HEK293 (cell line): ENCODE data around the gene AGAP3.

Source experiments
- CTCF ChIA-PET: fragments of 350-600 bp; formaldehyde crosslinking; extraction: SDS; loops from one replicate; lab custom pipeline; 2021; ENCODE audit warnings: antibody characterized with exemption; lab: Yijun Ruan, JAX
- POLR2A ChIA-PET: fragments of 300-600 bp; formaldehyde crosslinking; extraction: SDS; loops from one replicate; lab custom pipeline; 2020; ENCODE audit warnings: antibody characterized with exemption, inconsistent platforms; lab: Yijun Ruan, JAX
- H3K27ac ChIP-seq: fragments of 200-500 bp; sonication (Bioruptor generic); 2 replicates; pipeline ENCODE4 v1.5.1; 2014; ENCODE audit warnings: low read depth, low read length, control low read depth, inconsistent platforms; ENCODE audit errors: extremely low read depth
- H3K36me3 ChIP-seq, 2 experiments: fragments of 200-500 bp in 1 of 2; sonication (Bioruptor generic) in 1 of 2; 1 replicate in 1 of 2; 2 replicates in 1 of 2; pipeline ENCODE4 v1.5.1; 2014 to 2017; ENCODE audit warnings: inconsistent platforms in 2 of 2, low read length in 2 of 2; ENCODE audit not compliant: control insufficient read depth in 2 of 2, insufficient read depth in 1 of 2
- H3K4me1 ChIP-seq: fragments of 200-500 bp; sonication (Bioruptor generic); 2 replicates; pipeline ENCODE4 v1.5.1; 2014; ENCODE audit warnings: mild to moderate bottlenecking, low read length, inconsistent platforms; ENCODE audit not compliant: control insufficient read depth, insufficient read depth
- H3K4me3 ChIP-seq: 2 replicates; pipeline ENCODE4 v1.5.1; 2011; ENCODE audit warnings: low read depth, mild to moderate bottlenecking, control low read depth, low read length, moderate library complexity
- H3K9me3 ChIP-seq: fragments of 200-500 bp; sonication (Bioruptor generic); 2 replicates; pipeline ENCODE4 v1.5.1; 2014; ENCODE audit warnings: low read depth, low read length, inconsistent platforms; ENCODE audit not compliant: control insufficient read depth, insufficient read depth
- GLIS2 ChIP-seq: fragments of 450-650 bp; formaldehyde crosslinking; IDR thresholded peaks from 2 replicates; pipeline ENCODE4 v1.5.1; 2016; ENCODE audit warnings: missing biosample characterization, missing genetic modification characterization
- HIC1 ChIP-seq: fragments of 450-650 bp; formaldehyde crosslinking; IDR thresholded peaks from 2 replicates; pipeline ENCODE4 v1.5.1; 2016; ENCODE audit warnings: missing biosample characterization, missing genetic modification characterization
- HOXA7 ChIP-seq: sonication (generic); formaldehyde crosslinking; IDR thresholded peaks from 2 replicates; pipeline ENCODE4 v1.8.1; 2022; ENCODE audit warnings: missing genetic modification reagents, borderline replicate concordance
- KLF1 ChIP-seq: fragments of 450-650 bp; formaldehyde crosslinking; IDR thresholded peaks from 2 replicates; pipeline ENCODE4 v1.5.1; 2016; ENCODE audit warnings: missing biosample characterization, missing genetic modification characterization
- KLF17 ChIP-seq: fragments of 450-650 bp; formaldehyde crosslinking; IDR thresholded peaks from 2 replicates; pipeline ENCODE4 v1.5.1; 2016; ENCODE audit warnings: missing biosample characterization, missing genetic modification characterization
- SP2 ChIP-seq: fragments of 450-650 bp; formaldehyde crosslinking; IDR thresholded peaks from 2 replicates; pipeline ENCODE4 v1.5.1; 2016; ENCODE audit warnings: missing biosample characterization, missing genetic modification characterization
- SP3 ChIP-seq: fragments of 450-650 bp; formaldehyde crosslinking; IDR thresholded peaks from 2 replicates; pipeline ENCODE4 v1.5.1; 2016; ENCODE audit warnings: missing biosample characterization, missing genetic modification characterization
- TCF7L2 ChIP-seq: IDR thresholded peaks from 2 replicates; pipeline ENCODE4 v1.6.1; 2011; ENCODE audit warnings: low read depth, mild to moderate bottlenecking, inconsistent platforms, low read length, moderate library complexity, borderline replicate concordance
- ZBTB21 ChIP-seq: fragments of 450-650 bp; formaldehyde crosslinking; IDR thresholded peaks from 2 replicates; pipeline ENCODE4 v1.5.1; 2017; ENCODE audit warnings: missing biosample characterization, missing genetic modification characterization
- ZIC2 ChIP-seq: fragments of 450-650 bp; formaldehyde crosslinking; IDR thresholded peaks from 2 replicates; pipeline ENCODE4 v1.5.1; 2016; ENCODE audit warnings: missing biosample characterization, missing genetic modification characterization
- ZNF10 ChIP-seq: fragments of 450-650 bp; formaldehyde crosslinking; IDR thresholded peaks from 2 replicates; pipeline ENCODE4 v1.5.1; 2017; ENCODE audit warnings: missing biosample characterization, missing genetic modification characterization
- ZNF133 ChIP-seq: fragments of 450-650 bp; formaldehyde crosslinking; IDR thresholded peaks from 2 replicates; pipeline ENCODE4 v1.5.1; 2016; ENCODE audit warnings: missing biosample characterization, missing genetic modification characterization
- ZNF138 ChIP-seq: fragments of 450-650 bp; formaldehyde crosslinking; IDR thresholded peaks from 2 replicates; pipeline ENCODE4 v1.5.1; 2016; ENCODE audit warnings: missing biosample characterization, missing genetic modification characterization, borderline replicate concordance
- ZNF23 ChIP-seq: fragments of 450-650 bp; formaldehyde crosslinking; IDR thresholded peaks from 2 replicates; pipeline ENCODE4 v1.5.1; 2016; ENCODE audit warnings: missing biosample characterization, missing genetic modification characterization, borderline replicate concordance
- ZNF292 ChIP-seq: fragments of 450-650 bp; formaldehyde crosslinking; IDR thresholded peaks from 2 replicates; pipeline ENCODE4 v1.5.1; 2016; ENCODE audit warnings: low read depth, missing biosample characterization, missing genetic modification characterization, borderline replicate concordance
- ZNF341 ChIP-seq: fragments of 450-650 bp; formaldehyde crosslinking; IDR thresholded peaks from 2 replicates; pipeline ENCODE4; 2016; ENCODE audit warnings: low read depth, missing biosample characterization, missing genetic modification characterization
- ZNF433 ChIP-seq: fragments of 450-650 bp; formaldehyde crosslinking; IDR thresholded peaks from 2 replicates; pipeline ENCODE4 v1.5.1; 2016; ENCODE audit warnings: missing biosample characterization, missing genetic modification characterization, low read depth
- ZNF530 ChIP-seq: fragments of 450-650 bp; formaldehyde crosslinking; IDR thresholded peaks from 2 replicates; pipeline ENCODE4 v1.5.1; 2016; ENCODE audit warnings: low read depth, missing biosample characterization, missing genetic modification characterization
- ZNF600 ChIP-seq: fragments of 450-650 bp; formaldehyde crosslinking; IDR thresholded peaks from 2 replicates; pipeline ENCODE4 v1.5.1; 2016; ENCODE audit warnings: missing biosample characterization, missing genetic modification characterization
- ZNF777 ChIP-seq: fragments of 450-650 bp; formaldehyde crosslinking; IDR thresholded peaks from 2 replicates; pipeline ENCODE4 v1.5.1; 2017; ENCODE audit warnings: missing biosample characterization, missing genetic modification characterization, borderline replicate concordance
- TF ChIP-seq, protein P1 (sequence below): fragments of 450-650 bp; formaldehyde crosslinking; IDR thresholded peaks from 2 replicates; pipeline ENCODE4; 2016; ENCODE audit warnings: missing biosample characterization, missing genetic modification characterization

AGAP3 gene

DNA sequence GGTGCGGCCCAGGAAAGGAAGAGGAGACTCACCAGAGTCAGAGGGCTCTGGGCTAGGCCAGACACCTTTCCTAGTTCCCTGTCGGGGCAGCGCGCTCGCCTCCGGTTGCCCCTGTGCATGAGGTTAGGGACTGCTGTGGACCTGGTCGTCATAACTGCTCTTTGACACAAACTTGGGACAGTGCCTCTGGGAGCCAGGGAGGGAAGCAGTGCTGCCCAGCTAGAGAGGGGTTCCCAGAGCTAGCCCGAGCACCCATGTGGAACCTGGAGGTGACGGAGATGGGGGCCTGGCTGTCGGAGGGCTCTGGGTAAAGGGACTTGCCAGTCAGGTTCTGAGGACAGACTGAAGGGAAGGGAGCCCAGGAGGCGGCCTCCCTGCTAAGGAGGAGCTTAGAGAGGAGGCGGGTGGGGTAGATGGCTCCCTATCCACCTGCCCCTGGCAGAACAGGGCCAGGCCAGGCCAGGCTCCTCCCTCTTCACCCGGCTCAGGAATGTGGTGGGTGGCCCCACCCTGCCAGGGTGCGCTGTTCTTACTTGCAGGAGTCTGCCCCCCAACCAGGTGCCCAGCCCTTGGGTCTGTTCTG lies 29.7 kb downstream of the AGAP3 start:
- Histone ChIP-seq H3K4me1 (no peaks in the 10 kb centered on the region), H3K36me3 (peaks cover 0 to 53% of the 10 kb centered on the region in 2 experiments; a peak in 1 of 3 replicates), H3K27ac (no peak overlapping the region), H3K4me3 (no peak overlapping the region; the same call in 1 of the 2 replicates), H3K9me3 (no peaks in the 10 kb centered on the region)
- TF ChIP-seq ZNF133 (tag by site-specific recombination) (no peak), ZNF138 (no peak), ZNF530 (tag by site-specific recombination) (no peak), SP3 (tag by site-specific recombination) (peak; percentile 32), KLF1 (tag by site-specific recombination) (peak; percentile 83), HIC1 (tag by site-specific recombination) (no peak), ZNF292 (tag by site-specific recombination) (no peak), ZNF10 (tag by site-specific recombination) (no peak), ZNF600 (tag by site-specific recombination) (peak; percentile 45; the same call in 1 of the 2 replicates), ZNF341 (tag by site-specific recombination) (peak; percentile 36; the same call in 1 of the 2 replicates), HOXA7 (CRISPR knock-in tag) (no peak), ZNF433 (tag by site-specific recombination) (no peak), GLIS2 (peak; percentile 50), SP2 (tag by site-specific recombination) (peak; percentile 31), KLF17 (tag by site-specific recombination) (peak; percentile 18; the same call in 1 of the 2 replicates), TCF7L2 (no peak)
- TF ChIP-seq, protein P1, sequence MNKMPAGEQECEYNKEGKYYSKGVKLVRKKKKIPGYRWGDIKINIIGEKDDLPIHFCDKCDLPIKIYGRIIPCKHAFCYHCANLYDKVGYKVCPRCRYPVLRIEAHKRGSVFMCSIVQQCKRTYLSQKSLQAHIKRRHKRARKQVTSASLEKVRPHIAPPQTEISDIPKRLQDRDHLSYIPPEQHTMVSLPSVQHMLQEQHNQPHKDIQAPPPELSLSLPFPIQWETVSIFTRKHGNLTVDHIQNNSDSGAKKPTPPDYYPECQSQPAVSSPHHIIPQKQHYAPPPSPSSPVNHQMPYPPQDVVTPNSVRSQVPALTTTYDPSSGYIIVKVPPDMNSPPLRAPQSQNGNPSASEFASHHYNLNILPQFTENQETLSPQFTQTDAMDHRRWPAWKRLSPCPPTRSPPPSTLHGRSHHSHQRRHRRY (tag by site-specific recombination), result no peak
- ChIA-PET CTCF (interaction anchor here (0.6 to 2.8 kb wide), 11 partner anchors 8 to 183 kb away, joined by 3 to 9 read pairs (median 3); no protein-coding TSS in a partner anchor), POLR2A (interaction anchor here (0.6 to 1.4 kb wide), 3 partner anchors 53 to 111 kb away, joined by 3 to 4 read pairs (median 3); partner anchors contain the start of genes ABCB8 and ABCF2)

GRCh38 chr7:151116603-151117440 lies 30.5 kb downstream of the AGAP3 start:
- TF ChIP-seq ZNF777, result no peak
- no peak for TF ChIP-seq ZNF23 (tag by site-specific recombination)
- no peak for TF ChIP-seq ZBTB21
- peak; percentile 20; the same call in 1 of the 2 replicates for TF ChIP-seq GLIS2
- peak; percentile 64 for TF ChIP-seq ZIC2
- ChIA-PET POLR2A (interaction anchor here (0.6 to 1.4 kb wide), 3 partner anchors 54 to 110 kb away, joined by 3 to 4 read pairs (median 3); partner anchors contain the start of genes ABCB8 and ABCF2), CTCF (interaction anchor here (0.7 to 2.8 kb wide), 6 partner anchors 7 to 127 kb away, joined by 3 to 9 read pairs (median 4); no protein-coding TSS in a partner anchor)
- Histone ChIP-seq H3K27ac (no peak overlapping the region), H3K36me3 (peaks cover 0 to 62% of the 10 kb centered on the region in 2 experiments; a peak in 1 of 3 replicates), H3K9me3 (no peaks in the 10 kb centered on the region), H3K4me1 (no peaks in the 10 kb centered on the region), H3K4me3 (no peak overlapping the region)
